ENCODE results near the gene HACD3. TPM values are rescaled to one million over a fixed set of nuclear protein-coding genes. Genes with fewer than 3 reads are reported as not detected.

Gene HACD3
- total and polyA plus RNA-seq, 11 donors: 3.2 to 16.7 (median 9.8) TPM

DNA sequence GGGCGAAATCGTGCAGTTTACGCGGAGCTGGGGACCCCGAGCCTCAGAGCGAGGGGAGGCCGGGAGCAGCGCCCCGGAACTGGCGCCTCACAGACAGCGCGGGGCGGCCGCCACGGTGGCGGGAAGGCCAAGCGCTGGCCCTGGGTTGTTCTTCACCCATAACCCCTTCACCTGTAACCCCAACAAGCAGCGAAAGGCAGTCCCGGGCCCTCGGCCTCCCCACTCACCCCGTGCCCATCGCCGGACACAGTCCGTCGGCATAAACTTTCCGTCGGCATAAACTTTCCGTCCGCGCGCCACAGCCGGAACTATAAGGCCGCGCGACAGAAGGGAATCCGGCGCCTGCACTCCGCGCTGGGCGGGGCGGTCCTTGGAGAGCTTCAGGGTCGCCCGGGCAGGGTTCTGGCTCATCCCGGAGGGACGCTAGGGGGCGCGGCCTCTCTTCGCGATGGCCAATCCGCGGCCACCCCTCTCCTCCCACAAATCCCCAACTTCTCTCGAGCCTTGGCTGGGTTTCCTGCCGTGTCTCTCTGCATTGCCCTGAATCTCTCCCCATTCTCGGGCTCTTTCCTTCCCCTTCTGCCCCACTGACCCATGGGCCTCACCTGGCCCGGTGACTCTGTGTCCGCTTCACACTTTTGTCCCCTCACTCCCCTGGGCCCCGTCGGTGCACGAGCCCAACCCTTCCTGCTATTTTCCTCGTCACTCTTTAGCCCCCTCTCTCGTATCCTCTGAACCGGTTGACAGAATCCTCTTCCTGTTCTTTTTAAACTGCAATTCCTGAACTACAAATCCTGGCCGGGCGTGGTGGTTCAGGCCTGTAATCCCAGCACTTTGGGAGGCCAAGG lies 80.8 kb downstream of the HACD3 start, which contains the start of gene INTS14:
Gene INTS14 (minus strand): TSS at position 261 of the 848 bp plus-strand sequence. CDS start 3,751 bp downstream, outside the sequence.
- Histone ChIP-seq H3K4me1 (peaks cover 3 to 28% (median 20%) of the 10 kb centered on the region in 12 donors), H3K27ac (peak within 1 kb of the TSS; percentile 87 to 98 (median 94)), H3K27me3 (no peaks in the 10 kb centered on the region), H3K4me3 (peak within 1 kb of the TSS; percentile 49 to 98 (median 86)), H3K36me3 (peaks cover 0 to 9% (median 0%) of the 10 kb centered on the region in 9 donors), H3K9me3 (no peaks in the 10 kb centered on the region)
- TF ChIP-seq, protein P1, sequence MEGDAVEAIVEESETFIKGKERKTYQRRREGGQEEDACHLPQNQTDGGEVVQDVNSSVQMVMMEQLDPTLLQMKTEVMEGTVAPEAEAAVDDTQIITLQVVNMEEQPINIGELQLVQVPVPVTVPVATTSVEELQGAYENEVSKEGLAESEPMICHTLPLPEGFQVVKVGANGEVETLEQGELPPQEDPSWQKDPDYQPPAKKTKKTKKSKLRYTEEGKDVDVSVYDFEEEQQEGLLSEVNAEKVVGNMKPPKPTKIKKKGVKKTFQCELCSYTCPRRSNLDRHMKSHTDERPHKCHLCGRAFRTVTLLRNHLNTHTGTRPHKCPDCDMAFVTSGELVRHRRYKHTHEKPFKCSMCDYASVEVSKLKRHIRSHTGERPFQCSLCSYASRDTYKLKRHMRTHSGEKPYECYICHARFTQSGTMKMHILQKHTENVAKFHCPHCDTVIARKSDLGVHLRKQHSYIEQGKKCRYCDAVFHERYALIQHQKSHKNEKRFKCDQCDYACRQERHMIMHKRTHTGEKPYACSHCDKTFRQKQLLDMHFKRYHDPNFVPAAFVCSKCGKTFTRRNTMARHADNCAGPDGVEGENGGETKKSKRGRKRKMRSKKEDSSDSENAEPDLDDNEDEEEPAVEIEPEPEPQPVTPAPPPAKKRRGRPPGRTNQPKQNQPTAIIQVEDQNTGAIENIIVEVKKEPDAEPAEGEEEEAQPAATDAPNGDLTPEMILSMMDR (IDR thresholded peaks at IDR 0.05): peak; percentile 56 to 83 (median 76)
- peak in 1 of 2 donors; percentile 71 for TF ChIP-seq POLR2A (IDR thresholded peaks at IDR 0.05)
- DNase-seq (peak; percentile 97 to 99 (median 98)), ATAC-seq (peak; percentile 99 to 100 (median 99))
- intact Hi-C loops (cut with DNase I): loop anchor here in 2 of 10 donors (1.0 to 2.0 kb wide), 3 partner anchors 80 to 258 kb away; partner anchors contain the start of genes DPP8 (in 1 of the 2), HACD3 (in 1 of the 2) and RAB11A (in 1 of the 2)
- WGBS, 4 donors: 0 to 1% (median 0%) methylated on average over 59 to 64 of the region's 64 CpGs

DNA sequence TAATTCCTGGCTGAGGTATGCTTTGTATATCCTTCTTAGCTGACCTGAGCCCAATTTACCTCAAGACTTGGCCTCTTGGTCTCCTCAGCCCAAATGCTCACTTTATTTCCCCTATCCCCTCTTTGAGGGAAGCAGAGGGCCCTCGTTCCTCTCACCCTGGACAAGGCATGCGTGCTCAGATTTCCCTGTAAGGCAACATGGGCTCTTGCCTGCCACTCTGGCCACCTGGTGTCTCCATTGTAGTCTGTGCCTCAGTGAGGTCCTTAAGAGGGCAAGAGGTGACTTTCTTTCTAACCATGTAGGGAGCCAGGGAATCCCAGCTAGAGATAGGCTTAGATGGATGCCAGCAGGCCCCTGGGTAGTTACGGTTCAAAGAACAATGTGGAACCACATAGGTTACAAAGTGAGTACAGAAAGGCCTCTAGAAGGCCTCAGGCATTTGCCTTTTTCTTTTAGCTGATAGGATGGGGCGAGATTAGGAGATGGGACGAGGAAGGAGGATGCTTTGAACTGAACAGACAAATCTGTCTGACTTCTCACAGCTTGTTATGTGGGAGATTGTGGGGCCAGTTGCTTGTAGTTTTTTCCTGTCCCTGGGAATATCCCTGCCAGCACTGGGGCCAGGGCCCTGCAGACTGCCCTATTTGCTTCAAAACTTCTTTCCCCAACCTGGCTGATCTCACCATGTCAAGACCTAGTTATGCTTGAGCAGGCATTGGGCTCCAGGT lies 81.8 kb downstream of the HACD3 start:
- intact Hi-C loops (cut with DNase I): loop anchor here in 2 of 10 donors (1.0 to 2.0 kb wide), 3 partner anchors 81 to 257 kb away; partner anchors contain the start of genes DPP8 (in 1 of the 2), HACD3 (in 1 of the 2) and RAB11A (in 1 of the 2)
- H3K36me3 ChIP-seq: peaks cover 0 to 8% (median 0%) of the 10 kb centered on the region in 9 donors

DNA sequence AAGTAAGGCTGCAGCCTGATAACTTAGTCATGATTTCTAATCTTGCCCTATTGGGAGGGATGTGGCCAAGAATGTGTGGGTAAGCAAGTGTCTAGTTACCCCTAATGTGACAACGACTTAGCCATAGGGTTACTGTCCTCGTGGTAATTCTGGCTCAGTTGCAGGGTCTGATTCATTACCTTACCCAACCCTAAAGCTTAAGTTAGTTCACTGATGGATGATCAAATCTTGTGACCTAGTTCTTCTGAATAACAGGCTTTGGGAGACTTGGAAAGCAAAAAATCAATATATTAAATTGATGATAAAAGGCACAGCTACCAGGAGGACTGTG lies 82.3 kb downstream of the HACD3 start:
- 69 to 75% (median 72%) methylated on average over 2 of the region's 2 CpGs for WGBS, 4 donors

More for the DNA sequence above, 81.8 kb downstream of the HACD3 start:
- ATAC-seq (no peak), DNase-seq (no peak)
- Histone ChIP-seq H3K9me3 (no peaks in the 10 kb centered on the region), H3K4me3 (peak overlapping the region in 11 of 12 donors; percentile 78 to 98 (median 87)), H3K27ac (peak overlapping the region; percentile 87 to 98 (median 94)), H3K27me3 (no peaks in the 10 kb centered on the region), H3K4me1 (peaks cover 3 to 28% (median 20%) of the 10 kb centered on the region in 12 donors)
- 68 to 84% (median 83%) methylated on average over 5 of the region's 5 CpGs for WGBS, 4 donors
- TF ChIP-seq, protein P1 (IDR thresholded peaks at IDR 0.05): no peak
- no peak for TF ChIP-seq POLR2A (IDR thresholded peaks at IDR 0.05)

More for the DNA sequence above, 82.3 kb downstream of the HACD3 start:
- no peaks in the 10 kb centered on the region for H3K27me3 ChIP-seq
- TF ChIP-seq, protein P1 (IDR thresholded peaks at IDR 0.05): no peak
- TF ChIP-seq POLR2A (IDR thresholded peaks at IDR 0.05): no peak
- peaks cover 3 to 28% (median 20%) of the 10 kb centered on the region in 12 donors for H3K4me1 ChIP-seq
- H3K36me3 ChIP-seq: peaks cover 0 to 2% (median 0%) of the 10 kb centered on the region in 9 donors
- peak overlapping the region in 5 of 12 donors; percentile 87 to 98 (median 94) for H3K27ac ChIP-seq
- no peaks in the 10 kb centered on the region for H3K9me3 ChIP-seq
- intact Hi-C loops (cut with DNase I): no loop called here
- no peak overlapping the region for H3K4me3 ChIP-seq
- no peak for ATAC-seq
- DNase-seq: no peak
